Chondrocyte (in vitro differentiated cells): ENCODE data around the gene THOP1. TPM values are rescaled to one million over a fixed set of nuclear protein-coding genes. Genes with fewer than 3 reads are reported as not detected.
A peak's percentile ranks its signal among the peaks of the same experiment; 100 is the strongest.

Source experiments
- DNase-seq: peaks from one replicate; pipeline ENCODE4 v3.0.0; 2021; ENCODE audit warnings: mixed read lengths, low spot score
- H3K27ac Mint-ChIP-seq: one replicate; pipeline ENCODE4 v1.8.0; 2021; ENCODE audit warnings: mild to moderate bottlenecking, moderate library complexity, mixed read lengths; ENCODE audit not compliant: unreplicated experiment
- H3K27me3 Mint-ChIP-seq: 2 replicates; pipeline ENCODE4 v1.8.0; 2021; ENCODE audit warnings: low read depth, mixed read lengths
- H3K36me3 Mint-ChIP-seq: 2 replicates; pipeline ENCODE4 v1.8.0; 2021; ENCODE audit warnings: low read depth, mixed read lengths
- H3K4me1 Mint-ChIP-seq: 2 replicates; pipeline ENCODE4 v1.8.0; 2021; ENCODE audit warnings: low read depth, mild to moderate bottlenecking, mixed read lengths
- H3K4me3 Mint-ChIP-seq: one replicate; pipeline ENCODE4 v1.8.0; 2021; ENCODE audit warnings: mild to moderate bottlenecking, moderate library complexity, mixed read lengths; ENCODE audit not compliant: unreplicated experiment
- H3K9me3 Mint-ChIP-seq: 2 replicates; pipeline ENCODE4 v1.8.0; 2021; ENCODE audit warnings: low read depth, mixed read lengths
- total RNA-seq: library from RNA; stranded (reverse); gene quantifications from 3 replicates; pipeline ENCODE4 v1.2.1, GENCODE V29; 2021
- TF ChIP-seq, protein P1 (sequence below): fragments of 200-600 bp; sonication (generic); IDR thresholded peaks from 2 replicates; pipeline ENCODE4 v1.5.0; 2021; ENCODE audit warnings: antibody characterized with exemption, mild to moderate bottlenecking, moderate library complexity

THOP1 gene
- total RNA-seq, 1 donor from 2014 or later = 48.4 TPM

DNA sequence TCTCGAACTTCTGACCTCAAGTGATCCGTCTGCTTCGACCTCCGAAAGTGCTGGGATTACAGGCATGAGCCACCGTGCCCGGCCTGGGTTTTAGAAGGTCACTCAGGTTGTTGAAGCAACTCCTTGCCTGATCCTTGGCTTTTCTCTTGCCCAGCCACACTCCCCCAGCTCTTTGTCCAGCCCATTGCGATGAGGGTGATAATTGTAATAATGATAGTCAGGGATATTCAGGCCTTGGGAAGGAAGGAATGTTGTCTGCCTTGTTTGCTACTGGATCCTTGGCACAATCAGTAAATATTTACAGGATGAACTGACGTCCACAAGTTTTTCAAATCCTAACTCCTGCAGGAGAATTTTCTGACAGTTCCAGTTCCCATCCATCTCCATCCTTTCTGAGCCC, 1.8 kb downstream of the THOP1 start:
- no peak overlapping the region for H3K27ac Mint-ChIP-seq
- no peaks in the 10 kb centered on the region for H3K9me3 Mint-ChIP-seq
- peak overlapping the region; percentile 9 for H3K4me3 Mint-ChIP-seq
- H3K4me1 Mint-ChIP-seq = peaks cover 30% of the 10 kb centered on the region
- TF ChIP-seq, protein P1, sequence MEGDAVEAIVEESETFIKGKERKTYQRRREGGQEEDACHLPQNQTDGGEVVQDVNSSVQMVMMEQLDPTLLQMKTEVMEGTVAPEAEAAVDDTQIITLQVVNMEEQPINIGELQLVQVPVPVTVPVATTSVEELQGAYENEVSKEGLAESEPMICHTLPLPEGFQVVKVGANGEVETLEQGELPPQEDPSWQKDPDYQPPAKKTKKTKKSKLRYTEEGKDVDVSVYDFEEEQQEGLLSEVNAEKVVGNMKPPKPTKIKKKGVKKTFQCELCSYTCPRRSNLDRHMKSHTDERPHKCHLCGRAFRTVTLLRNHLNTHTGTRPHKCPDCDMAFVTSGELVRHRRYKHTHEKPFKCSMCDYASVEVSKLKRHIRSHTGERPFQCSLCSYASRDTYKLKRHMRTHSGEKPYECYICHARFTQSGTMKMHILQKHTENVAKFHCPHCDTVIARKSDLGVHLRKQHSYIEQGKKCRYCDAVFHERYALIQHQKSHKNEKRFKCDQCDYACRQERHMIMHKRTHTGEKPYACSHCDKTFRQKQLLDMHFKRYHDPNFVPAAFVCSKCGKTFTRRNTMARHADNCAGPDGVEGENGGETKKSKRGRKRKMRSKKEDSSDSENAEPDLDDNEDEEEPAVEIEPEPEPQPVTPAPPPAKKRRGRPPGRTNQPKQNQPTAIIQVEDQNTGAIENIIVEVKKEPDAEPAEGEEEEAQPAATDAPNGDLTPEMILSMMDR = no peak
- H3K27me3 Mint-ChIP-seq = no peaks in the 10 kb centered on the region
- DNase-seq = no peak
- H3K36me3 Mint-ChIP-seq = no peaks in the 10 kb centered on the region

DNA sequence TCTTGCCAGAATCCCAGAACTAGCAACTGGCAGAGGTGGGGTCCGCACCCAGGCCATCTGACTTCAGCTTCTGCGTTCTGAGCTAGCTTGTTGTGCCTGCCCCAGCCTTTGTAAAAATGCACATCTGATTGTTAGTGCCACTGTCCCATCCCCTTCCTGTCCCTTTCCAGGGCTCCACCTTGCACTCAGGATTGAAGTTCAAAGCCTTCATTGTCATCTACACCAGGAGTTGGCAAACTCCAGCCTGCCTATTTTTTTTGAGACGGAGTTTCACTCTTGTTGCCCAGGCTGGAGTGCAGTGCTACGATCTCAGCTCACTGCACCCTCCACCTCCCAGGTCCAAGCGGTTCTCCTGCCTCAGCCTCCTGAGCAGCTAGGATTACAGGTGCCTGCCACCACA, 2.9 kb downstream of the THOP1 start:
- H3K4me1 Mint-ChIP-seq = peaks cover 25% of the 10 kb centered on the region
- H3K9me3 Mint-ChIP-seq = no peaks in the 10 kb centered on the region
- no peak for DNase-seq
- H3K4me3 Mint-ChIP-seq = no peak overlapping the region
- TF ChIP-seq, protein P1 = no peak
- H3K27ac Mint-ChIP-seq = no peak overlapping the region
- peaks cover 1% of the 10 kb centered on the region for H3K36me3 Mint-ChIP-seq
- no peaks in the 10 kb centered on the region for H3K27me3 Mint-ChIP-seq

DNA sequence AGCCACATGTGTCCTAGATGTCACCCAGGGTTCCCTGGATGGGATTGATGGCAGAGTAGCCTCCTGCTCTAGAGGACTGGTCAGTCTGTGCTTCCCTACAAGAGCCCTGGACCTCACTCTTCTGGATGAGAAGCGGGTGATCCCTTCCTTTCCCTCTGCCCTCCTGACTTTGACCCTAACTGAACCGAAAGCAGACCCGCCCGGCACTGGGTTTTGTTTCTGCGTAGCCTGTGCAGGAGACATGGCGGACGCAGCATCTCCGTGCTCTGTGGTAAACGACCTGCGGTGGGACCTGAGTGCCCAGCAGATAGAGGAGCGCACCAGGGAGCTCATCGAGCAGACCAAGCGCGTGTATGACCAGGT, 4.9 kb downstream of the THOP1 start:
- peaks cover 4% of the 10 kb centered on the region for H3K36me3 Mint-ChIP-seq
- DNase-seq = no peak
- H3K27ac Mint-ChIP-seq = no peak overlapping the region
- no peaks in the 10 kb centered on the region for H3K9me3 Mint-ChIP-seq
- TF ChIP-seq, protein P1 = no peak
- H3K4me1 Mint-ChIP-seq = peaks cover 12% of the 10 kb centered on the region
- no peaks in the 10 kb centered on the region for H3K27me3 Mint-ChIP-seq
- no peak overlapping the region for H3K4me3 Mint-ChIP-seq

DNA sequence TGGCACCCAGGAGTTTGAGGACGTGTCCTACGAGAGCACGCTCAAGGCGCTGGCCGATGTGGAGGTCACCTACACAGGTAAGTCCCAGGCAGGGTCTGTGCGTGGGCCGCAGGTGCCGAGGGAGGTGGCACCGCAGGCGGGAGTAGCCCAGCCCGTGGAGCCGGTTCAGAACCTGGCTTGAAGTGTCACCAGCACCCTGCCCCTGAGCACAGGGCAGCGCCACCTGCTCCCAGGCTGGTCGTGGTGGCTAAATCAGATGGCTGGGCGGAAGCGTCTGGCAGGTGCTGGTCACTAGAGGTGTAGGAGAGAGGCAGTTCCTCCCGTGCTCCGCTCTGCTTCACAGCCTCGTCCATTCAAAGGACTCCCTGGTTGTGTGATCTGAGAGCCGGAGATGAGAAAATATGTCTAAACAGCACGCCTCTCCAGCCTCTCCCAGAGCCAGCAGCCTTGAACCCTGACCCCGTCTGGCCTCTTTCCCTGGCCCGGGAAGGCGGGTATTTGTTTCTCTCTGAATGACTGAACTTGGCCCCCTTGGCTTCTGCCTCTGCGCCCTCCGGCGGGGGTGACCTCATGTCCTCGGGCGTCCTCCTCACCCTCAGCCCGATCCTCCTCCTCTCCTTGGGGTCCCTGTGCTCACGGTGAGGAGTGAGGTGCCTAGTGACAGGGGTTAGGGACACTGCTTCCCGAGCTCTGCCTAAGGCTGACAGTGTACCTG, 5.4 kb downstream of the THOP1 start:
- TF ChIP-seq, protein P1 = no peak

DNA sequence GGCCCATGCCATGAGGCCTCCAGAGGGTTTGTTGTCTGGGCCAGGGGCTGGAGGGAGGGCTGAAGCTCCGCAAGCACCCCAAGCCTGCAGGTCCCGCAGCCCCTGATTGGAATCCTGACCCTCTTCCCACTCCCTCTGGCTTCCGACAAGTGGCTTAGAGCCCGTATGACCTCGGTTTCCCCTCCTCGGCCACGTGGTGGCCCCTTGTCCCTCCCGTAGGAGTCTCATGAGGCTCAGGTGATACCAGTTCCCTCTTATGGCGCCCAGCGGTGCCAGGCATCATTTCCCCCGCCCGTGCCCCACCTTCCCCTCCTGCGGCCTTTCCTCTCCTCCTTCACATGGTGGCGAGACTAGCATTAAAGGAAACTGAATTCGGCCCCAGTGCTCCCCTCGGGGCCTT, 6.1 kb downstream of the THOP1 start:
- H3K4me1 Mint-ChIP-seq = peaks cover 4% of the 10 kb centered on the region
- peaks cover 12% of the 10 kb centered on the region for H3K36me3 Mint-ChIP-seq
- no peak overlapping the region for H3K27ac Mint-ChIP-seq
- no peak overlapping the region for H3K4me3 Mint-ChIP-seq
- no peaks in the 10 kb centered on the region for H3K9me3 Mint-ChIP-seq
- TF ChIP-seq, protein P1 = no peak
- no peak for DNase-seq
- no peaks in the 10 kb centered on the region for H3K27me3 Mint-ChIP-seq

More for the DNA sequence above, 5.4 kb downstream of the THOP1 start:
- Mint-ChIP-seq H3K27ac (no peak overlapping the region), H3K27me3 (no peaks in the 10 kb centered on the region), H3K36me3 (peaks cover 7% of the 10 kb centered on the region), H3K9me3 (no peaks in the 10 kb centered on the region), H3K4me3 (no peak overlapping the region), H3K4me1 (peaks cover 11% of the 10 kb centered on the region)
- DNase-seq = no peak
